IPS-20b (cell line): ENCODE results near the gene PEX14.

Experiments
- H3K27ac ChIP-seq: one replicate; pipeline ENCODE4 v1.5.1; 2013; ENCODE audit warnings: low read length
- H3K27me3 ChIP-seq: 2 replicates; pipeline ENCODE4 v1.6.1; 2013; ENCODE audit warnings: mild to moderate bottlenecking, low read length, inconsistent platforms; ENCODE audit not compliant: insufficient read depth
- H3K36me3 ChIP-seq: 2 replicates; pipeline ENCODE4 v1.6.1; 2013; ENCODE audit warnings: low read depth, mild to moderate bottlenecking, inconsistent platforms, low read length, moderate library complexity; ENCODE audit not compliant: insufficient read depth
- H3K4me1 ChIP-seq: 2 replicates; pipeline ENCODE4 v1.6.1; 2013; ENCODE audit warnings: mild to moderate bottlenecking, control low read depth, inconsistent platforms, low read length, moderate library complexity; ENCODE audit not compliant: insufficient read depth
- H3K4me3 ChIP-seq: 2 replicates; pipeline ENCODE4 v1.5.1; 2013; ENCODE audit warnings: mild to moderate bottlenecking, low read length, inconsistent platforms
- H3K9ac ChIP-seq: 2 replicates; pipeline ENCODE4 v1.6.1; 2013; ENCODE audit warnings: low read depth, mild to moderate bottlenecking, inconsistent platforms, low read length, moderate library complexity
- H3K9me3 ChIP-seq: 2 replicates; pipeline ENCODE4 v1.6.1; 2013; ENCODE audit warnings: mild to moderate bottlenecking, low read depth, low read length, inconsistent platforms; ENCODE audit not compliant: insufficient read depth

The PEX14 gene

DNA sequence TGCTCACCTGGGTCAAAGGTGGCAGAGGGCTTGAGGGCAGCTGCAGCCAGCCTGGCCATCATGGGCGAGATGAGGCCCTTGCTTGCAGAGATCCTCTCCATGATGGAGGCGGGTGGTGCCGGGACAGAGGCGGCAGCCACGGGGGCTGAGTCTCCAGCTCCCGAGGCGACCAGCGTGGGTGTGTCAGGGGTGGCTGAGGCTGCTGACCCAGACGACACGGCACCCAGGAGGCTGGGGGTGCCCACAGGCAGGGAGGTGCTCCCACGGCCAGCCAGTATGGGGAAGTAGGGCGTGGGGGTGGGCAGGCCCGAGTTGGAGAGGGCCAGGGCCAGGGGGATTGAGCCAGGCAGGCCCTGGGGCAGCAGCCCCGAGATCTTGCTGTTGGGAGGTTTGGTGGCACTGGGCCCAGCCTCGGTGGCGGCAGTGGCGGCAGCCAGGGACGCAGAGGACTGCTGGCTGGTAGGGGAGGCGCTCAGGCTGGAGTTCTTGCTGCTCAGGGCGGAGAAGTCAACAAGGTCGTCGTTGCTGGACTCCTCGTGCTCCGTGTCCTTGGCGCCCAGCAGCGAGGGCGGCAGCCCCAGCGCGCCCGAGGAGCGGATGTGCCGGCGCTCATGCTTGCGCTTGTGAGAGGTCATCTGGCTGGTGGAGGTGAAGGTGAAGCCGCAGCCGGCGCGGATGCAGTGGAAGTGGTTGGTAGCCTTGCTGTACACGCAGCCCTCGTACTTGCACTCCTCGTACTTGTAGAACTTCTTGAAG, 178.8 kb downstream of the PEX14 start:
- no peaks in the 10 kb centered on the region; the same call in 1 of the 2 replicates for H3K4me1 ChIP-seq
- no peaks in the 10 kb centered on the region for H3K36me3 ChIP-seq
- peaks cover 29% of the 10 kb centered on the region for H3K27me3 ChIP-seq
- H3K9ac ChIP-seq = no peak overlapping the region
- no peak overlapping the region for H3K27ac ChIP-seq
- H3K4me3 ChIP-seq = no peak overlapping the region
- H3K9me3 ChIP-seq = no peaks in the 10 kb centered on the region

DNA sequence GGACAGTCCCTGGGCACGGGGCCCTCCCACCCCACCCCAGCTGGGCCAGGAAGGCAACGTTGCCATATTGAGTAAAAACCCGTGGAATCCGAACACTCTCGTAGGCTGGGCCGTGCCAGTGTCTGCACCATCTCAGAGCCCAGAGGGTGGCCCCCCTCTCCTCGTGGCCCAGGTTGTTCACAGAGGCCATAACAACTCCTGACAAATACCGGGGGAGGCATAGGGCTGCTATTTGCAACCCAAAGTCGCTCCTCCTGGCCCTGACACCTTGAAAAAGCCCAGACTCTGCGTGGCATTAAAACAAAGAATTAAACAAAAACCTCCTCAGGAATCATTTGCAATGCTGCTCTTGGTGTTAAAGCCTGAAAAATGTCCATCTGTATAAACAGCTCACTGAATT, 180.3 kb downstream of the PEX14 start:
- H3K27me3 ChIP-seq = peaks cover 19% of the 10 kb centered on the region
- no peaks in the 10 kb centered on the region for H3K36me3 ChIP-seq
- no peaks in the 10 kb centered on the region; the same call in 1 of the 2 replicates for H3K4me1 ChIP-seq
- no peak overlapping the region for H3K9ac ChIP-seq
- no peaks in the 10 kb centered on the region for H3K9me3 ChIP-seq
- no peak overlapping the region for H3K4me3 ChIP-seq
- no peak overlapping the region for H3K27ac ChIP-seq

DNA sequence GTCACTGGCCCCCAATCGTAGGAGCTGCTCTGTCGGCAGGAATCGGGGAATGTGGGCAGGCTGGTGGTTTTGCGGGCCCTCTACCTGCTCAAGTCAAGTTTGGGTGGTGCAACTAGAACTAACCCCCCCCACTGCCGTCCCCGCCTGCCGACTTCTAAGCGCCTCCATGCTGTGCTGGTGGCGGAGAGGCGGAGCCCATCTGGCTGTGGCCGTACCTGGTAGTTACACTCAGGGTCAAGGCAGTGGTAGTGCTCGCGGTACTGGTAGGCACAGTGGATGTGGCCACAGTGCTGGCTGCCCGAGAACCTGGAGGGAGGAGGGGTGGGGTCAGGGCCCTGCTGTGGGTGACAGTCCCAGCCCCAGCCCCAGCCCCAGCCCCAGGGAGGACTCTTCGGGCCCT, 181.7 kb downstream of the PEX14 start:
- Histone ChIP-seq H3K27me3 (peaks cover 8% of the 10 kb centered on the region), H3K4me1 (no peaks in the 10 kb centered on the region)

DNA sequence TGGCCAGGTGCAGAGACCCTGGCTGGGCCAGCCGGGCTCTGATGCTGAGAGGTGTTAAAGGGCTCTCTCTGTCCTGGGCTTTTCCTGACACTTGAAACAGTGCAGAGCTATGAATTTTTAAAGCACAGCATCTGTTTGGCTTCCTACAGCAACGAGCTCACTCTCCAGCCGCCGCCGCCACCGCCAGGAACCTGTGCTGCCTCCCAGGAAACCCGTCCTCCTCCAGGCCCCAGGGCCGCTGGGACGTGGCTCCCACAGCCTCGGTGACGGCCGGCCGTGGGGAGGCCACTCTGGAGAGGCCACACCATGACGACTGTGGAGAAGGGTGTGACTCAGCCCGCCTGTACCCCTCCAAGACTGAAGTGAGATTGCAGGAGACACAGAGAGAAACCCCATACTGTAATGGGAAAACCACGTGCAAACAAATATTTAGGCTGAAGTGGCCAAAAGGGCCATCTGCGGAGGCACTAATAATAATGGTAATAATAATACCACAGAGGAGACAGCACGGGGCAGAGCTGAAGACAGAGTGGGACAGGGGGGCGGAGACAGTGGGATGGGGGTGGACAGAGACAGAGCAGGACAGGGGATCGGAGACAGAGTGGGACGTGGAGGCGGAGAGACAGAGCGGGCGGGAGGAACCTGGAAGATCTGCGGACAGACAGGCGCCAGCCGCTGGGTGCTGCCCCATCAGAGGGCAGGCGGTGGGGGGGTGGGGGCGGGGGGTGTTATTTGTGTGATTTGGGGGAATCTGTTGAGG, 182.5 kb downstream of the PEX14 start:
- no peaks in the 10 kb centered on the region for H3K27me3 ChIP-seq
- H3K27ac ChIP-seq = no peak overlapping the region
- no peaks in the 10 kb centered on the region for H3K9me3 ChIP-seq
- no peak overlapping the region for H3K4me3 ChIP-seq
- no peak overlapping the region for H3K9ac ChIP-seq
- H3K4me1 ChIP-seq = no peaks in the 10 kb centered on the region
- no peaks in the 10 kb centered on the region for H3K36me3 ChIP-seq

More for the DNA sequence above, 181.7 kb downstream of the PEX14 start:
- Histone ChIP-seq H3K27ac (no peak overlapping the region), H3K36me3 (no peaks in the 10 kb centered on the region), H3K9ac (no peak overlapping the region), H3K9me3 (no peaks in the 10 kb centered on the region), H3K4me3 (no peak overlapping the region)

DNA sequence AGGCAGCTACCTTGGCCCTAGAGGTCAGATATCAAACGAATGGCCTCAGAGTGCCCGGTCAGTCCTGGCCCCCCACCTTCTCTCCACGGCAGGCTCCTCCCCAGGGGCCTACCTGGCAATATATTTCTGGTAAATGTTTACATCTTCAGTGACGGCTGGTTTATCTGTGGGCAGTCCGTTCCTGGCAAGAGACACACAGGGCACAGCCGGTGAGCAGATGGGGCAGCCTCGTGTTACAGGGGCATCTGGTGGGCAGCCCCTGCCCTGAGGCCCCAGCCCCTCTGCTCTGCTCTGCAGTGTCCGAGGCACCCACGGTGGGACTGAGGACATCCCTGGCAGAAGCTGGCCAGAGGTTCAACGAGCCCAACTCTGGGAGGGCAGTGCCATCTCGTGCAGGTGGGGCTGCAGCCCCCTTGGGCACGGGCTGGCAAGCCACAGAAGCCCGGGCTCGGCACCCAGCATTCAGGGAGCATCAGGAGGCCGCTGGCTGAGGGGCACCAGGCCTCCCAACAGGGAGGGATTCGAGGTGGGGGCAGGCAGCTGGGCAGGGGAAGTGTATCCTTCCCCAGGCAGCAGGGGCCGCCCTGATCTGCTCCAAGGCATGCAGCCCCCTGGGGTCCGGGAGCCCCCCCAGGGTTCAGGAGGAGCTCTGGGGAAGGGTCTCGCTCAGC, 183.8 kb downstream of the PEX14 start:
- H3K9ac ChIP-seq = no peak overlapping the region
- H3K4me3 ChIP-seq = no peak overlapping the region
- H3K9me3 ChIP-seq = no peaks in the 10 kb centered on the region
- H3K27ac ChIP-seq = no peak overlapping the region
- H3K4me1 ChIP-seq = peaks cover 2% of the 10 kb centered on the region; the same call in 1 of the 2 replicates
- H3K27me3 ChIP-seq = no peaks in the 10 kb centered on the region
- H3K36me3 ChIP-seq = no peaks in the 10 kb centered on the region

DNA sequence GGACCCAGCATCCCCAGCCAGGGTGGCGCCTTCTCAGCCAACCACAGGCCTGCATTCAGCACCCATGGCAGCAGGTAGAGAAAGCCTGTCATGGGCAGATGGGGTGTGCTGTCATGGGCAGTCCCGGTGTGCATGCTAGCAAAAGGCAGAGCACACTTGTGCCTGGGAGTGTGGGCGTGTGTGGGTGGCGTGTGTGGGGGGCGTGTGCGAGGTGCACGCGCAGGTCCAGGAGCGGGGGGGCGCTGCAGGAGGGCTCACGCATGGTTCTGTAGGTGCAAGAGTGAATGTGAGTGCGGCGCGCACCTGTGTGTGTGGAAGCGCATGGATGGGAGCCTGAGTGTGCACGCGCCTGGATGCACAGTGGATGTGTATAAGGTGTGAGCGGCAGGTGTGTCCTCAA, 184.5 kb downstream of the PEX14 start:
- H3K27ac ChIP-seq = no peak overlapping the region
- no peaks in the 10 kb centered on the region for H3K27me3 ChIP-seq
- peaks cover 2% of the 10 kb centered on the region; the same call in 1 of the 2 replicates for H3K4me1 ChIP-seq
- H3K9me3 ChIP-seq = no peaks in the 10 kb centered on the region
- no peak overlapping the region for H3K9ac ChIP-seq
- H3K36me3 ChIP-seq = no peaks in the 10 kb centered on the region
- H3K4me3 ChIP-seq = no peak overlapping the region

DNA sequence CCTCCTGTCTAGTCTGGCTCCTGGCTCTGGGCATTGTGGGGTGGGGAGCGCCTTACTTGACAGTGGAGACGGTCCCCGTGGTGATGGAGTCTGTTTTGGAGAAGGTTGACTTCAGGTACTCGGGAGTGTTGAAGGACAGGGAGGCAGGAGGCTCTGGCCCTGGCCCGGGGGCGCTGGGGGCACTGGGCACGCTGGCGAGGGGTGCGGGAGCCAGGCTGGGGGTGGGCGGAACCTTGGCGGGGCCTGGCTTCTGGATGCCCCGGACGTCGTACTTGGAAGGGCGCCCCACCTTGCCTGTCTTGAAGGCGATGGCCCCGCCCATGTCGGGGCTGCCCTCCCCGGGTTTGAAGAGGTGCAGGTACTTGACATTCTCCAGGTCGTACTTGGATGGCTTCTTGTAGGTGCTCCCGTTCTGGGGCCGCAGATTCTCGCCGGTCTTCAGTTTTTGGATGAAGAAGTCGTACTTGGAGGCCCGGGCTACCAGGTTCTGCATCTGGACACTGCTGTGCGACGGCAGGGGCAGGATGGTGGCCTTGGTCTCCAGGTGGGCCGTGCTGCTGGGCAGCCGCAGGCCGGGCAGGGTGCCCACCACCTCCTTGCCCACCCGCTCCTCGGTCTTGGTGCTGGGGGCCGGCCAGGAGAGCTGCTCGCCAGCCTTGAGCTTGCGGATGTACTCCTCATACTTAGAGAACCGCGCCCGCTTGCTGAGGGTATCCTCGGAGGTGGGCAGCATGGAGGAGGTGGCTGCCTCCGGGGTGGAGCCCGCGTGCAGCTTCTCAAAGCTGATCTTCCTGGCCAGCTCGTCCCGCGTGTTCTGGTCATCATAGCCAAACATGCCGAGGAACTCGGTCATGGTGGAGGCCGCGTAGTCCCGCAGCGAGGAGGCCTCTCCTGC, 185.1 kb downstream of the PEX14 start:
- Histone ChIP-seq H3K36me3 (no peaks in the 10 kb centered on the region), H3K27me3 (no peaks in the 10 kb centered on the region), H3K4me3 (no peak overlapping the region), H3K4me1 (peaks cover 2% of the 10 kb centered on the region; the same call in 1 of the 2 replicates), H3K27ac (no peak overlapping the region), H3K9me3 (no peaks in the 10 kb centered on the region), H3K9ac (no peak overlapping the region)

DNA sequence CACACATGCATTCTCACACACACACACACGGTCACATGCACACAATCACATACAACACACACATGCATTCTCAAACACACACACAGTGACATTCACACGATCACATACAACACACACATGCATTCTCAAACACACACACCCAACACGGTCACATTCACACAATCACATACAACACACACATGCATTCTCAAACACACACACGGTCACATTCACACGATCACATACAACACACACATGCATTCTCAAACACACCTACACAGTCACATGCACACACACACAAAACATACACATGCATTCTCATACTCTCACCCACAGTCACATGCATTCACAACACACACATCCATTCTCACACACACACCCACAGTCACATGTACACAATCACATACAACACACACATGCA, 186.7 kb downstream of the PEX14 start:
- peaks cover 2% of the 10 kb centered on the region; the same call in 1 of the 2 replicates for H3K4me1 ChIP-seq
- no peaks in the 10 kb centered on the region for H3K36me3 ChIP-seq
- no peak overlapping the region for H3K27ac ChIP-seq
- H3K9ac ChIP-seq = no peak overlapping the region
- H3K4me3 ChIP-seq = no peak overlapping the region
- no peaks in the 10 kb centered on the region for H3K9me3 ChIP-seq
- no peaks in the 10 kb centered on the region for H3K27me3 ChIP-seq

DNA sequence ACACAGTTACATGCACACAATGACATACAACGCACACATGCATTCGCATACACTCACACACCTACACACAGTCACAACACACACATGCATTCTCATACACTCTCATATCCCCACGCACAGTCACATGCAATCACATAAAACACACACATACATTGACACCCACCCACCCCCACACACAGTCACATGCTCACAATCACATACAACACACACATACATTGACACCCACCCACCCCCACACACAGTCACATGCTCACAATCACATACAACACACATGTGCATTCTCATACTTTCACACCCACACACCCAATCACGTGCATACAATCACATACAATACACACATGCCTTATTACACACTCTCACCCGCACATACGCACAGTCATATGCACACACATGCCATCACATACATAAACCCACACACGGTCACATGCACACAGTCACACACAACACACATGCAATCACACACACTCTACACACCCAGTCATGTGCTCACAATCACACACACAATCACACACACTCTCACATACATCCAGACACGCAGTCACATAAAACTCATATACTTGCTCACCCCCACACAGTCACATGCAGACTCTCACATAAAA, 187.4 kb downstream of the PEX14 start:
- Histone ChIP-seq H3K9me3 (no peaks in the 10 kb centered on the region), H3K4me1 (peaks cover 2% of the 10 kb centered on the region; the same call in 1 of the 2 replicates), H3K36me3 (no peaks in the 10 kb centered on the region), H3K4me3 (no peak overlapping the region), H3K9ac (no peak overlapping the region), H3K27ac (no peak overlapping the region), H3K27me3 (no peaks in the 10 kb centered on the region)

DNA sequence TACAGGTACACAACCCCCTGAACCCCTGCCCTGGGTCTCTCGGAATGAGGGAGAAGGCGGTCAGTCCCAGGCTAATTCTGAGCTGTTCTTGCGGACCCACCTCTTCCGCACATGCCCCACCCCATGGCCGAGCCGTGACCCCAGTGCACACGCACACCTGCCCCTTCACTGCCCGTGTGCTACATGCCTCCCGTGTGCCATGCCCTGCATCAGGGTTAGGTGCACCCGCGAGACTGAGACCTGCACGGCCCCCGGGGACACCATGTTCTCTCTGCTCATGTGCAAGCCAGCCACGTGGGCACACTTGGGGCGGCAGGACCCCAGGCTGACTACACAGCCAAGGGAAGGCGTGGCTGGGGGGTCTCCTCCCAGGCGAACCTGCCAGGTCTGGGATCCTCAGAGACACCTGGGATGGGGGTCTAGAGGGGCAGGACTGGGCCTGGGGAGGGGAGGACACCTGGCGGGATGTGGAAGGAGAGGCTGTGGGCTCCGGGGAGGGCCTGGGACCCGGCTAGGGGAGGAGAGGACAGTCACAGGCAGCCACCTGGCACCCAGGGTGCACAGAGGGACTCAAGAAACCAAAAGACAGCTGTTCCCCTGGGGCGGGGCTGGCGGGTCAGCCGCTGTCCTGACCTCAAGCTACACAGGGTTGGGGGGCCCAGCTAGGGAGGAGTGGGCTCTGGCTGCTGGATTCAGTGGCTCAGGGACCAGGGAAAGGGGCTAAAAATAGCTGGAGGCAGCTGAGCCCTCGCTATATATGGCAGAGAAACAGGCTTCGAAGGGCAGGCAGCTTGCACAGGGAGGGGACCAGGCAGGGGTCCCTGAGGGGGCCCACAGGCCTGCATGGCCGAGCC, 188.3 kb downstream of the PEX14 start:
- Histone ChIP-seq H3K27me3 (no peaks in the 10 kb centered on the region), H3K4me3 (no peak overlapping the region), H3K4me1 (peaks cover 2% of the 10 kb centered on the region; the same call in 1 of the 2 replicates), H3K27ac (no peak overlapping the region), H3K36me3 (no peaks in the 10 kb centered on the region), H3K9ac (no peak overlapping the region), H3K9me3 (no peaks in the 10 kb centered on the region)
